ENCODE measurements around the gene ERVW-1.

ERVW-1 gene

DNA sequence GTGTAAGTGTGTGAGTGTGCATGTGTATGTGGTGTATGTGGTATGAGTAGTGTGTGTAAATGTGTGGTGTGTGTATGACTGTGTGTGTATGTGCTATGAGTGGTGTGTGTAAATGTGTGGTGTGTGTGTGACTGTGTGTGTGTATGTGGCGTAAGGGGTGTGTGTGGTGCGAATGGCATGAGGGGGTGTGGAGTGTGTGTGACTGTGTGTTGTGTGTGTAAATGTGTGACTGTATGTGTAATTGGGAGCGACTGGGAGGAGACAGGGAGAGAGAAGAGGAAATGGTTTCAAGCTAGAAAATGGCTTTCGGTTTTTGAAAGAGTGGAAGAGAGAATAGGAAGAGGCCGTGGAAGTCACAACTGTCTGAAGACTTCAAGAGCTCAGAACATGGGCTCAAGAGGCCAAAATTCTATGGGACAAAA lies 54.0 kb downstream of the ERVW-1 start:
- DNase-seq (ENCODE audit: low spot score) = no peak

GRCh38 chr7:92422926-92423325 lies 54.8 kb downstream of the ERVW-1 start:
- DNase-seq (ENCODE audit: low spot score) = no peak

- peak; percentile 6 for DNase-seq (ENCODE audit: low spot score)
Measured at GRCh38 chr7:92421676-92422435, 55.9 kb downstream of the ERVW-1 start.
